NCI-H1930 (cell line): ENCODE data around the gene NFE2L2.
"Not testable (repeated sequence)": the region's sequence is repeated elsewhere in the genome, so short reads cannot be mapped to it uniquely, and the experiment has no call there.

Experiments
- DNase-seq, 2 experiments: peaks; one replicate each; lab custom pipeline; 2025; lab: John Stamatoyannopoulos, UW

The NFE2L2 gene

GRCh38 chr2:177193240-177193639 is 71.3 kb downstream of the NFE2L2 start:
- DNase-seq: no peak

GRCh38 chr2:177192788-177193187 is 71.7 kb downstream of the NFE2L2 start:
- DNase-seq: no peak

- DNase-seq: no peak
Observed at GRCh38 chr2:177190941-177191340, 73.6 kb downstream of the NFE2L2 start.

- DNase-seq: no peak
Observed at GRCh38 chr2:177188482-177189469, 75.8 kb downstream of the NFE2L2 start.

GRCh38 chr2:177187631-177188312 is 76.8 kb downstream of the NFE2L2 start:
- no peak for DNase-seq

- DNase-seq: not testable (repeated sequence)
Observed at GRCh38 chr2:177186038-177186437, 78.5 kb downstream of the NFE2L2 start.

- DNase-seq: no peak
Observed at GRCh38 chr2:177184606-177185005, 79.9 kb downstream of the NFE2L2 start.

GRCh38 chr2:177183860-177184259 is 80.7 kb downstream of the NFE2L2 start:
- DNase-seq: no peak
